Heart right ventricle (tissue), 16 donors: ENCODE results near the gene SDR39U1. TPM values are rescaled to one million over a fixed set of nuclear protein-coding genes. Genes with fewer than 3 reads are reported as not detected.

Experiments
- ATAC-seq, 8 donors: fragments of 200-7000 bp; cut with Tn5 transposase; one replicate each; pipeline ENCODE4 v1.9.1; 2020; ENCODE audit warnings: mild to moderate bottlenecking in 8 of 8, moderate library complexity in 8 of 8, moderate number of reproducible peaks in 1 of 8
- DNase-seq, 2 donors: peaks; one replicate each; pipeline ENCODE4 v3.0.0-alpha.2; 2020
- H3K27ac ChIP-seq, 10 donors: fragments of 200-600 bp; sonication (generic) in 2 of 10; one replicate each; pipeline versions ENCODE4 v1.5.0 to v1.8.0; 2020 to 2022; ENCODE audit warnings: mild to moderate bottlenecking in 3 of 10
- H3K27me3 ChIP-seq, 7 donors: fragments of 200-600 bp; one replicate each; pipeline ENCODE4 v1.8.0; 2021 to 2022; ENCODE audit warnings: mild to moderate bottlenecking in 2 of 7
- H3K36me3 ChIP-seq, 9 donors: fragments of 200-600 bp; sonication (generic) in 1 of 9; one replicate each; pipeline versions ENCODE4 v1.5.0 to v1.8.0; 2020 to 2022; ENCODE audit warnings: mild to moderate bottlenecking in 2 of 9
- H3K4me1 ChIP-seq, 9 donors: fragments of 200-600 bp; sonication (generic) in 1 of 9; one replicate each; pipeline versions ENCODE4 v1.5.0 to v1.8.0; 2020 to 2022; ENCODE audit warnings: mild to moderate bottlenecking in 4 of 9
- H3K4me3 ChIP-seq, 10 donors: fragments of 200-600 bp; sonication (generic) in 2 of 10; one replicate each; pipeline versions ENCODE4 v1.5.0 to v1.8.0; 2020 to 2022; ENCODE audit warnings: mild to moderate bottlenecking in 7 of 10, moderate library complexity in 2 of 10
- H3K9me3 ChIP-seq, 11 donors: fragments of 200-600 bp in 10 of 11; sonication (generic) in 2 of 11; one replicate each; pipeline versions ENCODE4 v1.5.0 to v1.8.0; 2013 to 2022; ENCODE audit warnings: mild to moderate bottlenecking in 2 of 11, control low read depth in 1 of 11, moderate library complexity in 1 of 11
- WGBS, 2 donors: extraction: QIAGEN DNeasy Blood & Tissue Kit; methylation state at CpG; one replicate each; pipeline ENCODE4 v1.1.7; 2013; ENCODE audit warnings: inconsistent platforms in 1 of 2; 5-methylcytosine and 5-hydroxymethylcytosine counted together
- intact Hi-C, 10 donors: fragments of 100-400 bp; cut with DNase I; formaldehyde crosslinking; loops; one replicate each; pipeline versions ENCODE4 v1.11.1 to v1.14.2; 2022
- polyA plus RNA-seq, 2 donors: library from polyadenylated mRNA; stranded (reverse); fragments of 200-250 nt; gene quantifications; one replicate each; pipeline ENCODE4 v1.2.3, GENCODE V29; 2013
- total RNA-seq, 10 donors: library from RNA; stranded (reverse); fragmentation: NEBNext Ultra II Directional in 3 of 10; extraction: Animal tissue kit (Norgen Biotek cat#: 25700) in 3 of 10; gene quantifications; one replicate each; pipeline versions ENCODE4 v1.2.1 to v1.2.4, GENCODE V29; 2021 to 2023
- TF ChIP-seq, protein P1 (sequence below), 9 donors: fragments of 200-600 bp; sonication (generic) in 2 of 9; IDR thresholded peaks; one replicate each; pipeline versions ENCODE4 v1.5.0 to v1.8.0; 2021 to 2022; ENCODE audit warnings: antibody characterized with exemption in 9 of 9, mild to moderate bottlenecking in 5 of 9, moderate library complexity in 1 of 9
- donor health status: Arrhythmogenic right ventricular cardiomyopathy.
- donor health status: ischemic (EF 13 %, LVEDD 7.1; RV severe dilation, severe dysfunction).
- donor health status: healthy with polysubstance abuse.
- donor health status: DM: no; HTN: yes; CAD: no.
- donor health status: DM: no; HTN: no; CAD: no.
- donor health status: ischemic (EF 25% LVEDD 6.9; RV normal size, moderate dysfunction).
- donor health status: ischemic (EF 25% LVEDD 5.7; RV mildly dilated, moderate dysfunction).
- donor health status: healthy.
- donor health status: DM: yes; HTN: yes; CAD: no.
- donor health status: Ischemic cardiomyopathy.
- donor health status: ischemic (EF 35%, LVEDD 5.7; RV mildly dilated, moderate dysfunction).
- donor health status: nonischemic (EF 11% LVEDD 7.7; RV severe dilation, severe dysfunction).
- donor health status: DM: yes; HTN: yes; CAD: no.
- donor health status: PGD.
- donor health status: ischemic (EF 29% LVEDD 5.4; RV normal size, mild dysfunction).
- donor health status: nonischemic (EF 23%, LVEDD 6.1; RV moderate dilation, normal function).

SDR39U1 gene
- total and polyA plus RNA-seq, 12 donors = 55.6 to 108 (median 69.5) TPM

DNA sequence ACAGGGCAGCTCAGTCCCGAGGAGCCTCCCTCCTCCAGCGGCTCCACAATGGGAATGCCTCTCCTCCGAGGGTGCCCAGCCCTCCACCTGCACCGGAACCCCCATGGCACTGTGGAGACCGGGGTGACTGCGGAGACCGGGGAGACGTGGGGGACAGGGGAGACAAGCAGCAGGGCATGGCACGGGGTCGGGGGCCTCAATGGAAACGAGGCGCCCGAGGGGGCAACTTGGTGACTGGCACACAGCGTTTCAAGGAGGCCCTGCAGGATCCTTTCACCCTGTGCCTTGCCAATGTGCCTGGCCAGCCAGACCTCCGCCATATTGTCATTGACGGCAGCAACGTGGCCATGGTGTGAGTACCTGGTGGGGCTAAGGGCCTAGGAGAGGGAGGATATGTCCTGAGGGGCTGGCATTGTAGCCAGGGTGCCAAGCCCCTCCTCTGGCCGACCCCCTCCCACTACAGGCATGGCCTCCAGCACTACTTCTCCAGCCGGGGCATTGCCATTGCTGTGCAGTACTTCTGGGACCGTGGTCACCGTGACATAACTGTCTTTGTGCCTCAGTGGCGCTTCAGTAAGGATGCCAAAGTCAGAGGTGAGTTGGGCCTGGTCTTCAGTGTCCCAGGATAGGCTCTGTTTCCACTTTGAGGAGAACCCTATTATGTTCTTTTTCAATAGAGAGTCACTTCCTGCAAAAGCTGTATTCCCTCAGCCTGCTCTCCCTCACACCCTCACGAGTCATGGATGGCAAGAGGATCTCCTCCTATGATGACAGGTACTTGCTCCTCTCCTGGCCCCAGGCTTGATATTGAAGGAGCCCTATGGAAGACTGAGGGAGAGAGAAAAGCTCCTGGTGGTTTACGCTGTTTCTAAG, 10.1 kb downstream of the SDR39U1 start:
- Histone ChIP-seq H3K27me3 (no peaks in the 10 kb centered on the region), H3K9me3 (no peaks in the 10 kb centered on the region), H3K27ac (peak overlapping the region in 4 of 10 donors; percentile 97 to 99 (median 98)), H3K36me3 (peaks cover 0 to 65% (median 39%) of the 10 kb centered on the region in 9 donors), H3K4me1 (peaks cover 15 to 64% (median 51%) of the 10 kb centered on the region in 9 donors), H3K4me3 (peak overlapping the region in 6 of 10 donors; percentile 15 to 91 (median 80))
- intact Hi-C loops = loop anchor here in 6 of 10 donors (1.0 to 10.0 kb wide), 5 partner anchors 61 to 198 kb away; partner anchors contain the start of genes TINF2 (in 4 of the 6), GMPR2 (in 1 of the 6), NEDD8 (in 1 of the 6) and NFATC4 (in 1 of the 6)
- WGBS, 2 donors = 82 to 87% methylated on average over 24 of the region's 24 CpGs
- ATAC-seq = peak in 1 of 8 donors; percentile 1
- TF ChIP-seq, protein P1, sequence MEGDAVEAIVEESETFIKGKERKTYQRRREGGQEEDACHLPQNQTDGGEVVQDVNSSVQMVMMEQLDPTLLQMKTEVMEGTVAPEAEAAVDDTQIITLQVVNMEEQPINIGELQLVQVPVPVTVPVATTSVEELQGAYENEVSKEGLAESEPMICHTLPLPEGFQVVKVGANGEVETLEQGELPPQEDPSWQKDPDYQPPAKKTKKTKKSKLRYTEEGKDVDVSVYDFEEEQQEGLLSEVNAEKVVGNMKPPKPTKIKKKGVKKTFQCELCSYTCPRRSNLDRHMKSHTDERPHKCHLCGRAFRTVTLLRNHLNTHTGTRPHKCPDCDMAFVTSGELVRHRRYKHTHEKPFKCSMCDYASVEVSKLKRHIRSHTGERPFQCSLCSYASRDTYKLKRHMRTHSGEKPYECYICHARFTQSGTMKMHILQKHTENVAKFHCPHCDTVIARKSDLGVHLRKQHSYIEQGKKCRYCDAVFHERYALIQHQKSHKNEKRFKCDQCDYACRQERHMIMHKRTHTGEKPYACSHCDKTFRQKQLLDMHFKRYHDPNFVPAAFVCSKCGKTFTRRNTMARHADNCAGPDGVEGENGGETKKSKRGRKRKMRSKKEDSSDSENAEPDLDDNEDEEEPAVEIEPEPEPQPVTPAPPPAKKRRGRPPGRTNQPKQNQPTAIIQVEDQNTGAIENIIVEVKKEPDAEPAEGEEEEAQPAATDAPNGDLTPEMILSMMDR (IDR thresholded peaks at IDR 0.05) = no peak
- no peak for DNase-seq

GRCh38 chr14:24431569-24432258, 10.9 kb downstream of the SDR39U1 start:
- H3K27ac ChIP-seq = peak overlapping the region in 9 of 10 donors; percentile 91 to 99 (median 97)

DNA sequence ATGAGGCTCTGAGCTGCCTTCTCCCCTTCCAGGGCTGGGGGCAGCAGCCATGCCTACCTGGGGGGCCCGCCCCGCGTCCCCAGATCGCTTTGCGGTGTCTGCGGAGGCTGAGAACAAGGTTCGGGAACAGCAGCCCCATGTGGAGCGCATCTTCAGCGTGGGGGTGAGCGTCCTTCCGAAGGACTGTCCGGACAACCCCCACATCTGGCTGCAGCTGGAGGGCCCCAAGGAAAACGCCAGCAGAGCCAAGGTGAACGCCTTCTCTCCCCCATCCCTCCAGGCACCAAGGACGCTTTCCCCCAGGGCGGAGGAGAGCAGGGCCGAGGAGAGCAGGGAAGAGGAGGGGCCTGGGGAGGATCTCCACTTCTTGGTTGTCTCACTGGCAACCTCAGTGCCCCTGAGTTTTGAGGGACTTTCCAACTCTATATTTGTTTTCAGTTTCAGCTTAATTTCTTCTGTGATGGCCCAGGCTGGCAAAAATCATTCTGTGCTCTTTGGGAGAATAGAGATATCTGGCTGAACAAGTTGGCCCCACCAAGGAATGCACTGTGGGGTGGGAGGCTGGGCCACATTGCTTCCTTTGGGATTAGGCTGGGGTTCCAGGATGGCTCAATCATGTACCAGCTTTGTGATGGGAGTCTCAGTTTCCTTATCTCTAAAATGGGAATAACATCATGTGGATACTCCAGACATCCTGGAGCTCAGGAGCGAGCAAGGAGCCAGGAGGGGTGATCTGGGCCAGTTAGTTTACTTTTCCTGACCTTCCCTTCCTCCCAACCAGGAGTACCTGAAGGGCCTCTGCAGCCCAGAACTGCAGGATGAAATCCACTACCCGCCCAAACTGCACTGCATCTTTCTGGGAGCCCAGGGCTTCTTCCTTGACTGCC, 11.7 kb downstream of the SDR39U1 start:
- H3K27me3 ChIP-seq = no peaks in the 10 kb centered on the region
- H3K9me3 ChIP-seq = no peaks in the 10 kb centered on the region
- intact Hi-C loops = loop anchor here in 9 of 10 donors (1.0 to 10.0 kb wide), 8 partner anchors 64 to 196 kb away; partner anchors contain the start of genes TINF2 (in 4 of the 9), GMPR2 (in 1 of the 9), NEDD8 (in 1 of the 9) and NFATC4 (in 1 of the 9)
- DNase-seq (peak in 1 of 2 donors; percentile 52), ATAC-seq (peak in 6 of 8 donors; percentile 15 to 61 (median 22))
- peaks cover 0 to 51% (median 25%) of the 10 kb centered on the region in 9 donors for H3K36me3 ChIP-seq
- TF ChIP-seq, protein P1 (IDR thresholded peaks at IDR 0.05) = no peak
- H3K4me1 ChIP-seq = peaks cover 12 to 56% (median 39%) of the 10 kb centered on the region in 9 donors
- WGBS, 2 donors = 14 to 21% methylated on average over 19 of the region's 19 CpGs
- peak overlapping the region; percentile 91 to 99 (median 97) for H3K27ac ChIP-seq
- H3K4me3 ChIP-seq = peak overlapping the region; percentile 74 to 95 (median 80)

More at GRCh38 chr14:24431569-24432258, 10.9 kb downstream of the SDR39U1 start:
- Histone ChIP-seq H3K9me3 (no peaks in the 10 kb centered on the region), H3K4me1 (peaks cover 12 to 56% (median 43%) of the 10 kb centered on the region in 9 donors), H3K36me3 (peaks cover 0 to 57% (median 32%) of the 10 kb centered on the region in 9 donors), H3K4me3 (peak overlapping the region in 9 of 10 donors; percentile 74 to 91 (median 79)), H3K27me3 (no peaks in the 10 kb centered on the region)
- intact Hi-C loops = loop anchor here in 9 of 10 donors (1.0 to 10.0 kb wide), 9 partner anchors 60 to 197 kb away; partner anchors contain the start of genes TINF2 (in 4 of the 9), GMPR2 (in 1 of the 9), NEDD8 (in 1 of the 9) and NFATC4 (in 1 of the 9)
- TF ChIP-seq, protein P1 (IDR thresholded peaks at IDR 0.05) = peak; percentile 90 to 96 (median 92)
- WGBS, 2 donors = 39 to 44% methylated on average over 15 of the region's 15 CpGs
- ATAC-seq = peak; percentile 56 to 83 (median 74)
- DNase-seq = peak; percentile 91 to 92
